ENCODE results near the gene DMRTC1B.
"Not testable (repeated sequence)": the region's sequence is repeated elsewhere in the genome, so short reads cannot be mapped to it uniquely, and the experiment has no call there.

Gene DMRTC1B, protein sequence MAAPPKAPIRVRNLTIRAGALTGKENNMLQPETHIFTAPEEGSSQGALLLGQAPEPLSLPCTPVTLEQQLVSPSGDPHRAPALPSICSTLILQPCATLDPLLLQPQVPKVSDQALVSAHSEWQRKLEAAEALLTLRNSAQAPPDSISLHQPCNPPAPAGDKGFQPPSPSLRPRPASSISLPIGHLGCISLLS

DNA sequence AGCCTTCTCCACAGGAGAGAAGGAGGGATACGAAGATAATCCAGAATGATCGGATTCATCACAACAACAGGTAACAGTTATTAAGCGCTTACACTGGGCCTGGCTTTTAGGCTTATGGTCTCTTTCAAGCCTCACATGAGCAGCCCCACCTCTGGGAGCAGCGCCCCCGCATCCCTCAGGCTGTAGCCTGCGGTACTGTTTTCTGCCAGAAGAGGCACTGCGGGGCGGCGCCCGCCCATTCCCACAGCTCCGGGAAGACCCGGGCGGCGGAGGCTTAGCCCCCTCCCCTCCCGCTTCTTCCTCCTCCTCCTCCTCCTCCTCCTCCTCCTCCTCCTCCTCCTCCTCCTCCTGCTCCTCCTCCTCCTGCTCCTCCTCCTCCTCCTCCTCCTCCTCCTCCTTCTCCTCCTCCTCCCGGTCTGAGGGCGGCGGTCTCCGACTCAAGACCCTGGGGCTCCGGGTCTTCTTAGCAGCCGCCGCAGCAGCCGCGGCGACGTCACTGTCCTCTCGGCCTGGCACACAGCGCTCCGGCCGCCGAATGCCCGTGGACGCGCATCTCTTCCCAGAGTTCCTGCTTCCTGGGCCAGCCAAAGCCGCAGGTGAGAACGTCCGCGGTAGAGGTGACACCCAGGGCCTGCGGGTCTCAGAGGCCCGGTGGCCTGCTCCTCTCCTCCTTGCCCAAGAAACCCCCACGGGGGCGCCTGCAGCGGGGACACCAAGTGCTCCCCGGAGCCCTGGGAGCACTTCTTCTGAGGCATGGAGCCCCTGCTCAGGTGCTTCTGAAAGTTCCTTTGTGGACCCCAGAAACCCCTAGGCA, at the start of gene DMRTC1B:
TSS of gene DMRTC1B (plus strand) at position 238 of the 814 bp plus-strand sequence. CDS start 68,246 bp downstream, outside the sequence.
- not testable (repeated sequence) for DNase-seq (ENCODE audit: low spot score)

DNA sequence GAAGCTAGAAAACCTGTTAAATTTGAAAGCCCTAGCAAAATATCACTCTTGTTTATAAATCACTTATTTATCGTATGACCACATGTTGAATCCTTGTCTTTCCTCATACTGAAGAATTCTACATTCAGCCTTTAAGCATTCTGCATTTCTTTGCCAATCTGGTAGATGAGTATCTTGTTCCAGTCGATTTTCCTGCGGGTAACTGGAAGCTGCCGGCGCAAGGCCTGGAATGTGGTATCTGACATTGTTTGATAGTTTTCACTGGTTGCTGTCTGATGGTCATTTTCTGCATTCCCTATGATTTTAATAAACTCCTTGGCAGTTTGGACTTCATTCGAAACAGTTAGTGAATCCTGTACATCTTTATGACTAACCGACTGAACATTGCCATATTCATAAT, 48.8 kb upstream of the DMRTC1B start:
- no peak for DNase-seq (ENCODE audit: low spot score)

DNA sequence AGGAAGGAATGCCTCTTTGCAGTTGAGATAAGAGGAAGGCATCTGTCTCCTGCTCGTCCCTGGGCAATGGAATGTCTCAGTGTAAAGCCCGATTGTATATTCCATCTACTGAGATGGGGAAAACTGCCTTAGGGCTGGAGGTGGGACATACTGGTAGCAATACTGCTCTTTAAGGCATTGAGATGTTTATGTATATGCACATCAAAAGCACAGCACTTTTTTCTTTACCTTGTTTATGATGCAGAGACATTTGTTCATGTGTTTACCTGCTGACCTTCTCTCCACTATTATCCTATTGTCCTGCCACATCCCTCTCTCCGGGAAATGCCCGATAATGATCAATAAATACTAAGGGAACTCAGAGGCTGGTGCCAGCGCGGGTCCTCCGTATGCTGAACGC, 43.1 kb upstream of the DMRTC1B start:
- DNase-seq (ENCODE audit: low spot score): not testable (repeated sequence)

DNA sequence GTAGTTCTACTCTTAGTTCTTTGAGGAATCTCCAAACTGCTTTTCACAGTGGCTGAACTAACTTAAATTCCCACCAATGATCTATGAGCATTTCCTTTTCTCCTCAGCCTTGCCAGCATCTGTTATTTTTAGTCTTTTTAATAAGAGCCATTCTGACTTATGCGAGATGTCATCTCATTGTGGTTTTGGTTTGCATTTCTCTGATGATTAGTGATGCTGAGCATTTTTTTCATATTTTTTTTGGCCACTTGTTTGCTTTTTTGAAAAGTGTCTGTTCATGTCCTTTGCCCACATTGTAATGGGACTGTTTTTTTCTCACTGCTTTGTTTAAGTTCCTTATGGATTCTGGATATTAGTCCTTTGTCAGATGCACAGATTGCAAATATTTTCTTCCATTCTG, 41.1 kb upstream of the DMRTC1B start:
- no peak for DNase-seq (ENCODE audit: low spot score)

DNA sequence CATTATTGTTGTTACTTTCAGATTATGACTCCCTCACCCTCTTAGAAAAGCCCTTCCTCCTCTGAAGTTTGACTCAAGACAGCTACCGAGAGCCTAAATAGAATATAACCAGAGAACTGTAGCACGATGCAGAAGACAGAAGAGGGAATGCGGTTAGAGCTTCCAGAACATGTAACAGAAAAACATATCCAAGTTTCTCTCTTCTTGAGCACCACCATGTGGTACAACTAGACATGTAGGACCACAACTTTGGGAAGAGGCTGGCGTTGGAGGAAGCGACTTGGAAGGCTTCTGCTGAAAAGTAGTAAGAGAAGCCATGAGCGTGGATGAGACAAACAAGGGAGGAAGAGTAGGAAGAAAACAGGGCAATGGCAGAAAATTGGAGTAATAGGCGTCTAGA, 31.1 kb upstream of the DMRTC1B start:
- DNase-seq (ENCODE audit: low spot score): not testable (repeated sequence)

GRCh38 chrX:72748545-72748944, 28.1 kb upstream of the DMRTC1B start:
- not testable (repeated sequence) for DNase-seq (ENCODE audit: low spot score)

- DNase-seq (ENCODE audit: low spot score): not testable (repeated sequence)
Measured at GRCh38 chrX:72760454-72760853, 16.2 kb upstream of the DMRTC1B start.

- not testable (repeated sequence) for DNase-seq (ENCODE audit: low spot score)
Measured at GRCh38 chrX:72777467-72777790, 739 bp downstream of the DMRTC1B start.

DNA sequence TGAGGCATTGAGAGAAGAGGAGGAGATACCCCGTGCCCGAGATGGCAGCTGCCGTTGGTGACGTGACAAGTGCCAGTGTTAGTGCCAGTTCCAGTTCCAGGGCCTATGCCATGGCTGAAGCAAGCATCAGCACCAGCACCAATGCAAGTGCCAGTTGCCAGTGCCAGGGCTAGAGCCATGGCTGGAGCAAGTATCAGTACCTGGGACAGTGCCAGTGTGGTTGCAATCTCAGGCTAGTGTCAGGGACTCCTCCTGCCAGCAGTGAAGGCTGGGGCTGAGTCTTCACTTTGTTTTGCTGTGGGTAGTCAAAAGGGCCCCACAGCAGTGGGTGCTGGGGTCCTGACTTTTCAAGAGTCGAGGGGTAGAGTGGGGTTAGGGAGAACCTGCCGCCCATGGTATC, 1.5 kb downstream of the DMRTC1B start:
- not testable (repeated sequence) for DNase-seq (ENCODE audit: low spot score)

- DNase-seq (ENCODE audit: low spot score): not testable (repeated sequence)
Measured at GRCh38 chrX:72782560-72782959, 5.9 kb downstream of the DMRTC1B start, which contains the start of gene FAM236B. Gene FAM236B (minus strand): TSS chrX:72782660. CDS start chrX:72782560, 100 bp downstream.

- not testable (repeated sequence) for DNase-seq (ENCODE audit: low spot score)
Measured at GRCh38 chrX:72783365-72783936, 6.8 kb downstream of the DMRTC1B start.

- not testable (repeated sequence) for DNase-seq (ENCODE audit: low spot score)
Measured at GRCh38 chrX:72783964-72784363, 7.3 kb downstream of the DMRTC1B start.

DNA sequence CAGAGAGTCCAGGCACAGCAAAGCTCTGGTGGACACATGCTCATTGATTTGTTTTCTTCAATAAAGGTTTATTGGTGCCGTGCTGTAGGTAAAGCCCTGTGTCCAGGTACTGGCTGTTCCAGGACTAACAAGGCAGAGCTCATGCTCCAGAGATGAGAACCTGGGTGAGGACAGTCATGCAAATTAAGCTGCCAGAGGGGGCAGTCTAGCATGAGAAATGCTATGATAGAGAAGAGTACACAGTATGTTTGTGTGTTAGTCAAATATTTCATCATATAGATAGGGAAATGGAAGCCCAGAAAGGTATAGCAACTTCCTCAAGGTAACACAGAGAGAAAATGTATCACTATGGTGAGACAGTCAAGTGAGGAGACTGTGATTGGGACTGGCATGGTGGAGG, 11.5 kb downstream of the DMRTC1B start:
- DNase-seq (ENCODE audit: low spot score): not testable (repeated sequence)

- not testable (repeated sequence) for DNase-seq (ENCODE audit: low spot score)
Measured at GRCh38 chrX:72790390-72790789, 13.7 kb downstream of the DMRTC1B start.

- DNase-seq (ENCODE audit: low spot score): not testable (repeated sequence)
Measured at GRCh38 chrX:72808110-72808509, 31.4 kb downstream of the DMRTC1B start, which contains the start of gene FAM236D. Gene FAM236D (minus strand): TSS chrX:72808210. CDS start chrX:72808110, 100 bp downstream.

GRCh38 chrX:72830701-72831100, 54.0 kb downstream of the DMRTC1B start:
- DNase-seq (ENCODE audit: low spot score): not testable (repeated sequence)

DNA sequence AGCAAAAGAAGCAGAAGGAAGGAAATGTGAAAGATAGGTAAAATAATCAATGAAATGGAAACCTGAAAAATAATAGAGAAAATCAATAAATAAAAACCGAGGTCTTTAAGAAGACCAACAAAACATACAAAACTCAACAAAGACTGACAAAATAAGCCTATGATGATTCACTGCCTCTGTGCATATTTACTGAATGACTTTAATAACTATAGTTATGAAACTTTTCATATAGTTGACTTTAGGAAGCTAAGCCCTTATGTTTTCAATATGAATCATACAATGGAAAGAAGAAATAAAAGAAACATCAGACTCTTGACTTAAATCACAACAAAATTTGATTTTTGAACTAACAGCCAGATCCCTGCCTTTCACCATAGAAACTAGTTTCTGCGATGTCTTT, 60.8 kb downstream of the DMRTC1B start:
- DNase-seq (ENCODE audit: low spot score): not testable (repeated sequence)

DNA sequence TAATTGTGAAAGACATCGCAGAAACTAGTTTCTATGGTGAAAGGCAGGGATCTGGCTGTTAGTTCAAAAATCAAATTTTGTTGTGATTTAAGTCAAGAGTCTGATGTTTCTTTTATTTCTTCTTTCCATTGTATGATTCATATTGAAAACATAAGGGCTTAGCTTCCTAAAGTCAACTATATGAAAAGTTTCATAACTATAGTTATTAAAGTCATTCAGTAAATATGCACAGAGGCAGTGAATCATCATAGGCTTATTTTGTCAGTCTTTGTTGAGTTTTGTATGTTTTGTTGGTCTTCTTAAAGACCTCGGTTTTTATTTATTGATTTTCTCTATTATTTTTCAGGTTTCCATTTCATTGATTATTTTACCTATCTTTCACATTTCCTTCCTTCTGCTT, 106.2 kb downstream of the DMRTC1B start:
- DNase-seq (ENCODE audit: low spot score): not testable (repeated sequence)

- not testable (repeated sequence) for DNase-seq (ENCODE audit: low spot score)
Measured at GRCh38 chrX:72889740-72890139, 113.0 kb downstream of the DMRTC1B start.

All from RKO (cell line).